Left lung (tissue), 10 donors: Measurements from ENCODE around the gene PPP1R12B. TPM values are rescaled to one million over a fixed set of nuclear protein-coding genes. Genes with fewer than 3 reads are reported as not detected.
A peak's percentile ranks its signal among the peaks of the same experiment; 100 is the strongest.

Experiments
- ATAC-seq: fragments of 200-7000 bp; cut with Tn5 transposase; one replicate; pipeline ENCODE4 v1.9.1; 2020; ENCODE audit warnings: moderate library complexity
- DNase-seq, 4 donors: peaks; one replicate each; pipeline ENCODE4 v3.0.0-alpha.2; 2013 to 2020
- H3K27ac ChIP-seq, 2 donors: fragments of 200-600 bp; sonication (generic) in 1 of 2; one replicate each; pipeline versions ENCODE4 v1.5.0 to v1.8.0; 2020 to 2021
- H3K27me3 ChIP-seq, 2 donors: fragments of 200-600 bp; sonication (generic) in 1 of 2; one replicate each; pipeline versions ENCODE4 v1.5.0 to v1.8.0; 2020 to 2021
- H3K36me3 ChIP-seq, 2 donors: fragments of 200-600 bp; sonication (generic) in 1 of 2; one replicate each; pipeline versions ENCODE4 v1.5.0 to v1.8.0; 2020 to 2021
- H3K4me1 ChIP-seq, 2 donors: fragments of 200-600 bp; one replicate each; pipeline ENCODE4 v1.8.0; 2021
- H3K4me3 ChIP-seq, 2 donors: fragments of 200-600 bp; sonication (generic) in 1 of 2; one replicate each; pipeline versions ENCODE4 v1.5.0 to v1.8.0; 2020 to 2021; ENCODE audit warnings: mild to moderate bottlenecking in 1 of 2
- H3K9me3 ChIP-seq, 2 donors: fragments of 200-600 bp; sonication (generic) in 1 of 2; one replicate each; pipeline versions ENCODE4 v1.5.0 to v1.8.0; 2020 to 2021
- CTCF ChIP-seq, 2 donors: fragments of 200-600 bp; sonication (generic) in 1 of 2; IDR thresholded peaks; one replicate each; pipeline versions ENCODE4 v1.5.0 to v1.8.0; 2021; ENCODE audit warnings: antibody characterized with exemption in 2 of 2
- intact Hi-C, 2 donors: fragments of 100-400 bp; cut with DNase I; formaldehyde crosslinking; loops; one replicate each; pipeline versions ENCODE4 v1.11.2 to v1.14.2; 2022
- polyA plus RNA-seq, 6 donors: library from polyadenylated mRNA; unstranded; fragments of 120-200 nt; gene quantifications; one replicate each; pipeline ENCODE4 v1.2.1, GENCODE V29; 2013; ENCODE audit not compliant: insufficient read length in 6 of 6
- total RNA-seq, 2 donors: library from RNA; stranded (reverse); fragmentation: NEBNext Ultra II Directional; extraction: Animal tissue kit (Norgen Biotek cat#: 25700); gene quantifications; one replicate each; pipeline ENCODE4 v1.2.1, GENCODE V29; 2021
- donor health status: DM: no; HTN: yes; CAD: no.
- donor health status: DM: no; HTN: no; CAD: no.

PPP1R12B gene
- total and polyA plus RNA-seq, 8 donors, result 25.8 to 45.9 (median 30.8) TPM

GRCh38 chr1:202576816-202577215 lies 228.3 kb downstream of the PPP1R12B start:
- Histone ChIP-seq H3K36me3 (peaks cover 0 to 41% of the 10 kb centered on the region in 2 donors), H3K27ac (peak overlapping the region; percentile 4 to 33), H3K27me3 (no peaks in the 10 kb centered on the region), H3K4me1 (peaks cover 23 to 28% of the 10 kb centered on the region in 2 donors), H3K4me3 (no peak overlapping the region), H3K9me3 (no peaks in the 10 kb centered on the region)
- intact Hi-C loops, result no loop called here
- ATAC-seq (peak; percentile 50), DNase-seq (peak in 1 of 4 donors; percentile 68)
- TF ChIP-seq CTCF (IDR thresholded peaks at IDR 0.05), result no peak

- H3K4me3 ChIP-seq, result no peak overlapping the region
- H3K27me3 ChIP-seq, result no peaks in the 10 kb centered on the region
- peaks cover 0 to 45% of the 10 kb centered on the region in 2 donors for H3K36me3 ChIP-seq
- intact Hi-C loops, result no loop called here
- H3K9me3 ChIP-seq, result no peaks in the 10 kb centered on the region
- peak overlapping the region; percentile 4 to 33 for H3K27ac ChIP-seq
- DNase-seq (no peak), ATAC-seq (peak; percentile 30)
- no peak for TF ChIP-seq CTCF (IDR thresholded peaks at IDR 0.05)
- peaks cover 23 to 28% of the 10 kb centered on the region in 2 donors for H3K4me1 ChIP-seq
These were observed 228.9 kb downstream of the PPP1R12B start for GRCh38 chr1:202577381-202577780.

- Histone ChIP-seq H3K4me1 (peaks cover 23 to 28% of the 10 kb centered on the region in 2 donors), H3K4me3 (no peak overlapping the region), H3K9me3 (no peaks in the 10 kb centered on the region), H3K27ac (peak overlapping the region in 1 of 2 donors; percentile 33), H3K27me3 (no peaks in the 10 kb centered on the region), H3K36me3 (peaks cover 0 to 45% of the 10 kb centered on the region in 2 donors)
- intact Hi-C loops, result no loop called here
- ATAC-seq (peak; percentile 41), DNase-seq (peak in 2 of 4 donors; percentile 62 to 71)
- no peak for TF ChIP-seq CTCF (IDR thresholded peaks at IDR 0.05)
These were observed 229.6 kb downstream of the PPP1R12B start for GRCh38 chr1:202578001-202578504.

GRCh38 chr1:202578565-202578964 lies 230.1 kb downstream of the PPP1R12B start:
- Histone ChIP-seq H3K4me3 (no peak overlapping the region), H3K9me3 (no peaks in the 10 kb centered on the region), H3K27ac (no peak overlapping the region), H3K27me3 (no peaks in the 10 kb centered on the region), H3K36me3 (peaks cover 0 to 48% of the 10 kb centered on the region in 2 donors), H3K4me1 (peaks cover 23 to 28% of the 10 kb centered on the region in 2 donors)
- peak; percentile 5 for ATAC-seq
- intact Hi-C loops, result no loop called here
- peak in 1 of 4 donors; percentile 68 for DNase-seq
- no peak for TF ChIP-seq CTCF (IDR thresholded peaks at IDR 0.05)

- intact Hi-C loops, result no loop called here
- DNase-seq, result peak in 2 of 4 donors; percentile 60 to 76
- Histone ChIP-seq H3K27ac (no peak overlapping the region), H3K27me3 (no peaks in the 10 kb centered on the region), H3K9me3 (no peaks in the 10 kb centered on the region), H3K4me3 (no peak overlapping the region), H3K4me1 (peaks cover 23 to 28% of the 10 kb centered on the region in 2 donors), H3K36me3 (peaks cover 0 to 55% of the 10 kb centered on the region in 2 donors)
- no peak for TF ChIP-seq CTCF (IDR thresholded peaks at IDR 0.05)
- ATAC-seq, result peak; percentile 10
These were observed 231.3 kb downstream of the PPP1R12B start for GRCh38 chr1:202579806-202580205.
